Erythroblast (primary cell): ENCODE results near the gene CARD6.

Source experiments
- GATA1 ChIP-seq: IDR thresholded peaks from 2 replicates; pipeline ENCODE4 v1.6.1; 2011; ENCODE audit warnings: low read depth, mild to moderate bottlenecking, control low read depth, low read length, moderate library complexity
- POLR2A ChIP-seq: IDR thresholded peaks from 2 replicates; pipeline ENCODE4 v1.6.1; 2011; ENCODE audit warnings: mild to moderate bottlenecking, low read length

DNA sequence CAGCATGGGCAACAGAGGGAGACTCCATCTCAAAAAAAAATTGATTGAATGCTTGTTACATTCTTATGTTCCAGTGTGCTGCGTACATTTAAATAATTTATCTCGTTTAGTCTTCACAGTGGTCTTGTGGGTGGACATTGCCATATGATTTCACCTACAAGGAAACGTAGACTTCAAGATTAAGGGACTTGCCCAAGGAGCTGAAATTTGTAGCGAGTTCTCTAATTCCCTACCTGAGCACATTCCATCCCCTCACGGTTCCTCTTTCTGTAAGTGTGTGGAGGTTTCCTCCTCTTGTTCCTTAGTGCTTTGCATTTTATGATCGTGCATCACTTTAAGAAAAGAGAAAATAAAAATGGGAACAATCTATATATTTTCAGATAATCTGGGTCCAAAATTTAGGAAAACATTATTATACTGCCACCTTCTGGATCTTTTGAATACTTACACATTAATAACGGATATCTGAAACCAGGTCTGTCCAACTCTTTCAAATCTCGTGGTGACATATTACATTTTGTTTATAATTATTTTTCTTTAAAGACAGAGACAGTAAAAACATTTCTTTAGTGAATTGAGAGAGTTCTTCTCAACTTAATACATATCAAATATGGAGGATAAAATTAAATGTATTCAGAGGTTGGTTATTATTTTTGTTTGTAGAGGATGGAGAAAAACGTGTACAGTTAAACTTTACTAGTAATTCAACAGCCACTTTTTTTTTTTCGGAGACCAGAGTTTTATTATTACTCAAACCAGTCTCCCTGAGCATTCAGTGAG lies 38.2 kb downstream of the CARD6 start:
- TF ChIP-seq POLR2A (no peak), GATA1 (no peak)
